Thyroid gland (tissue), 4 donors: Measurements from ENCODE around the gene AJAP1.

Experiments
- POLR2A ChIP-seq, 2 donors: fragments of 450-650 bp; IDR thresholded peaks; one replicate each; pipeline ENCODE4 v1.6.1; 2017; ENCODE audit warnings: antibody characterized with exemption in 2 of 2, mild to moderate bottlenecking in 2 of 2, moderate library complexity in 1 of 2
- TF ChIP-seq, protein P1 (sequence below), 6 experiments: fragments of 200-600 bp in 3 of 6; fragments of 450-650 bp in 3 of 6; sonication (generic) in 3 of 6; IDR thresholded peaks; one replicate each; pipeline ENCODE4 v1.5.1; 2016 to 2019; ENCODE audit warnings: antibody characterized with exemption in 6 of 6, mild to moderate bottlenecking in 2 of 6, inconsistent platforms in 1 of 6, moderate library complexity in 1 of 6

DNA sequence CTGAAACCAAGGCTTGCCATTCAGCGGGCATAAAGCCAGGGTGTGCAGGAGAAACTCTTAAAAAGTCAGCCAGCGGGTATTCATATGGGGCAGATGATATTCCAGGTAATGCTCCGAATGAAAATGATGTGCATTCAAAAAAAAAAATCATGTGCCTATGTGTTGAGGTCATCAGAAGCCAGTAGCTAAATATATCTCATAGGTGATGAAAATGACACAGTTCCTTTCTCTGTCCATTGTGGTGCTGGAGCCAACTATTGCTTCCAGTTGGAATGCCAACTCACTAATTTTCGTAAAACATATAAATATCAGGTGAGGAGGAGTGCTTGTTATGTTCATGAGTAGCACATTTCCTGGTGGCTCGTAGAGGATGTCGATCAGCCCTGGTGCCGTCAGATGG is 23.2 kb downstream of the AJAP1 start:
- TF ChIP-seq, protein P1, sequence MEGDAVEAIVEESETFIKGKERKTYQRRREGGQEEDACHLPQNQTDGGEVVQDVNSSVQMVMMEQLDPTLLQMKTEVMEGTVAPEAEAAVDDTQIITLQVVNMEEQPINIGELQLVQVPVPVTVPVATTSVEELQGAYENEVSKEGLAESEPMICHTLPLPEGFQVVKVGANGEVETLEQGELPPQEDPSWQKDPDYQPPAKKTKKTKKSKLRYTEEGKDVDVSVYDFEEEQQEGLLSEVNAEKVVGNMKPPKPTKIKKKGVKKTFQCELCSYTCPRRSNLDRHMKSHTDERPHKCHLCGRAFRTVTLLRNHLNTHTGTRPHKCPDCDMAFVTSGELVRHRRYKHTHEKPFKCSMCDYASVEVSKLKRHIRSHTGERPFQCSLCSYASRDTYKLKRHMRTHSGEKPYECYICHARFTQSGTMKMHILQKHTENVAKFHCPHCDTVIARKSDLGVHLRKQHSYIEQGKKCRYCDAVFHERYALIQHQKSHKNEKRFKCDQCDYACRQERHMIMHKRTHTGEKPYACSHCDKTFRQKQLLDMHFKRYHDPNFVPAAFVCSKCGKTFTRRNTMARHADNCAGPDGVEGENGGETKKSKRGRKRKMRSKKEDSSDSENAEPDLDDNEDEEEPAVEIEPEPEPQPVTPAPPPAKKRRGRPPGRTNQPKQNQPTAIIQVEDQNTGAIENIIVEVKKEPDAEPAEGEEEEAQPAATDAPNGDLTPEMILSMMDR (IDR thresholded peaks at IDR 0.05) = no peak
- no peak for TF ChIP-seq POLR2A (IDR thresholded peaks at IDR 0.05)
